Neuronal stem cell (in vitro differentiated cells): Measurements from ENCODE around the gene PITHD1.

Source experiments
- DNase-seq: peaks from one replicate; pipeline ENCODE4 v3.0.0-alpha.2; 2013; ENCODE audit warnings: low spot score
- H2AFZ ChIP-seq: one replicate; pipeline ENCODE4 v1.6.1; 2013; ENCODE audit warnings: mild to moderate bottlenecking, low read length, inconsistent platforms
- H2AK5ac ChIP-seq: 2 replicates; pipeline ENCODE4 v1.6.1; 2013; ENCODE audit warnings: low read depth, mild to moderate bottlenecking, inconsistent platforms, low read length, moderate library complexity, mixed read lengths
- H2BK120ac ChIP-seq: 2 replicates; pipeline ENCODE4 v1.6.1; 2013; ENCODE audit warnings: low read depth, mild to moderate bottlenecking, inconsistent platforms, low read length, moderate library complexity, mixed read lengths
- H2BK12ac ChIP-seq: one replicate; pipeline ENCODE4 v1.6.1; 2013; ENCODE audit warnings: low read length, inconsistent platforms
- H2BK15ac ChIP-seq: 2 replicates; pipeline ENCODE4 v1.6.1; 2013; ENCODE audit warnings: mild to moderate bottlenecking, low read length, inconsistent platforms, mixed read lengths
- H2BK5ac ChIP-seq: one replicate; pipeline ENCODE4 v1.6.1; 2013; ENCODE audit warnings: inconsistent platforms, mild to moderate bottlenecking, low read length, moderate library complexity
- H3K14ac ChIP-seq: one replicate; pipeline ENCODE4 v1.6.1; 2013; ENCODE audit warnings: low read length, inconsistent platforms
- H3K18ac ChIP-seq: 2 replicates; pipeline ENCODE4 v1.6.1; 2013; ENCODE audit warnings: low read length, inconsistent platforms
- H3K23ac ChIP-seq: 2 replicates; pipeline ENCODE4 v1.6.1; 2013; ENCODE audit warnings: low read depth, mild to moderate bottlenecking, mixed read lengths, low read length, inconsistent platforms; ENCODE audit not compliant: poor library complexity
- H3K27ac ChIP-seq: replicated peaks from 3 replicates; pipeline ENCODE4 v1.5.1; 2013; ENCODE audit warnings: low read length, inconsistent platforms
- H3K27me3 ChIP-seq, 3 experiments: 2 replicates each; pipeline ENCODE4 v1.6.1; 2013; ENCODE audit warnings: low read length in 3 of 3, mild to moderate bottlenecking in 2 of 3, inconsistent platforms in 1 of 3, low read depth in 1 of 3, mixed read lengths in 1 of 3, moderate library complexity in 1 of 3; ENCODE audit not compliant: control insufficient read depth in 3 of 3, insufficient read depth in 3 of 3
- H3K36me3 ChIP-seq, 2 donors: replicated peaks in 1 of 2; 2 replicates each; pipeline ENCODE4 v1.6.1; 2013; ENCODE audit warnings: low read length in 2 of 2; ENCODE audit not compliant: control insufficient read depth in 2 of 2, insufficient read depth in 2 of 2
- H3K4ac ChIP-seq: 2 replicates; pipeline ENCODE4 v1.6.1; 2013; ENCODE audit warnings: inconsistent platforms, mild to moderate bottlenecking, low read length, moderate library complexity
- H3K4me1 ChIP-seq, 2 donors: 1 replicate in 1 of 2; 2 replicates in 1 of 2; pipeline ENCODE4 v1.6.1; 2013; ENCODE audit warnings: low read length in 2 of 2, low read depth in 1 of 2; ENCODE audit not compliant: control insufficient read depth in 2 of 2, insufficient read depth in 1 of 2
- H3K4me2 ChIP-seq: one replicate; pipeline ENCODE4 v1.6.1; 2013; ENCODE audit warnings: mild to moderate bottlenecking, low read length, inconsistent platforms; ENCODE audit not compliant: insufficient read depth, poor library complexity, severe bottlenecking
- H3K4me3 ChIP-seq, 2 donors: 2 replicates each; pipeline ENCODE4 v1.5.1; 2013; ENCODE audit warnings: low read length in 2 of 2, mild to moderate bottlenecking in 2 of 2, inconsistent platforms in 1 of 2, moderate library complexity in 1 of 2
- H3K79me1 ChIP-seq: one replicate; pipeline ENCODE4 v1.6.1; 2013; ENCODE audit warnings: low read depth, mild to moderate bottlenecking, inconsistent platforms, low read length, moderate library complexity
- H3K9ac ChIP-seq: one replicate; pipeline ENCODE4 v1.6.1; 2013; ENCODE audit warnings: mild to moderate bottlenecking, low read depth, low read length, inconsistent platforms; ENCODE audit not compliant: poor library complexity
- H3K9me3 ChIP-seq, 2 donors: replicated peaks in 1 of 2; 2 replicates each; pipeline versions ENCODE3 to v1.6.1; 2013; ENCODE audit warnings: low read length in 2 of 2, mild to moderate bottlenecking in 2 of 2, inconsistent platforms in 1 of 2, low read depth in 1 of 2, mixed read lengths in 1 of 2, moderate library complexity in 1 of 2; ENCODE audit not compliant: control insufficient read depth in 2 of 2, insufficient read depth in 1 of 2
- H4K8ac ChIP-seq: one replicate; pipeline ENCODE4 v1.6.1; 2013; ENCODE audit warnings: low read depth, mild to moderate bottlenecking, inconsistent platforms, low read length, moderate library complexity
- H4K91ac ChIP-seq: one replicate; pipeline ENCODE4 v1.6.1; 2013; ENCODE audit warnings: low read length, low read depth, mild to moderate bottlenecking, inconsistent platforms; ENCODE audit not compliant: poor library complexity
- WGBS, 2 donors: extraction: QIAGEN DNeasy Blood & Tissue Kit; methylation state at CpG; one replicate each; pipeline ENCODE4 v1.1.7; 2013; ENCODE audit warnings: missing lambda C conversion rate in 2 of 2, mixed read lengths in 1 of 2; ENCODE audit not compliant: insufficient read length in 2 of 2, insufficient replicate concordance in 1 of 2; ENCODE audit errors: extremely low coverage in 2 of 2; 5-methylcytosine and 5-hydroxymethylcytosine counted together

PITHD1 gene

DNA sequence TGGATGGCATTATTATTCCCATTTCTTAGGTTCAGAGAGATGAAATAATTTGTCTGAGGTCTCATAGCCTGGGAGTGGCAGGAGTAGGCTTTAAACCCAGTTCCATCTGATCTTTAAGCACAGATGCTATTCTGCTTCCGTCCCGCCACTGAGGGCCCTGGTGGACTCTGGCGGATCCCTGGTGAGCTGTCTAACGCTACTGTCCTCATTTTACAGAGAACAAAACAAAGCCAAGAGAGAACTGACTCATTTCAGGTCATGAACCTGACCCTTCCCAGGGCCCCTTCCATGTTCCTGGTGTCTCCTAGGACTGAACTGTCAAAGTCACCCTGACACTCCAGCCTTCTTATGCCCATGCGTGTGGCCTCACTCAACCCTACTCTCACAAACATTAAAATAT is 25.5 kb downstream of the PITHD1 start:
- Histone ChIP-seq H2BK120ac (no peak overlapping the region), H3K27ac (no peak overlapping the region), H3K23ac (no peak overlapping the region), H3K4ac (no peak overlapping the region), H2AFZ (no peak overlapping the region), H4K91ac (no peak overlapping the region), H3K79me1 (peaks cover 3% of the 10 kb centered on the region), H4K8ac (no peak overlapping the region), H3K27me3 (no peaks in the 10 kb centered on the region), H2BK12ac (no peak overlapping the region), H3K4me2 (no peak overlapping the region), H3K9ac (no peak overlapping the region), H3K9me3 (no peaks in the 10 kb centered on the region), H3K4me1 (peaks cover 5 to 11% of the 10 kb centered on the region in 2 donors), H2BK5ac (no peak overlapping the region), H2AK5ac (no peak overlapping the region), H3K4me3 (no peak overlapping the region), H3K14ac (no peak overlapping the region), H2BK15ac (no peak overlapping the region), H3K18ac (no peak overlapping the region), H3K36me3 (peaks cover 13 to 25% of the 10 kb centered on the region in 2 donors)
- WGBS, 2 donors: no CpG with 5 or more reads among the region's 5 CpGs
- no peak for DNase-seq

DNA sequence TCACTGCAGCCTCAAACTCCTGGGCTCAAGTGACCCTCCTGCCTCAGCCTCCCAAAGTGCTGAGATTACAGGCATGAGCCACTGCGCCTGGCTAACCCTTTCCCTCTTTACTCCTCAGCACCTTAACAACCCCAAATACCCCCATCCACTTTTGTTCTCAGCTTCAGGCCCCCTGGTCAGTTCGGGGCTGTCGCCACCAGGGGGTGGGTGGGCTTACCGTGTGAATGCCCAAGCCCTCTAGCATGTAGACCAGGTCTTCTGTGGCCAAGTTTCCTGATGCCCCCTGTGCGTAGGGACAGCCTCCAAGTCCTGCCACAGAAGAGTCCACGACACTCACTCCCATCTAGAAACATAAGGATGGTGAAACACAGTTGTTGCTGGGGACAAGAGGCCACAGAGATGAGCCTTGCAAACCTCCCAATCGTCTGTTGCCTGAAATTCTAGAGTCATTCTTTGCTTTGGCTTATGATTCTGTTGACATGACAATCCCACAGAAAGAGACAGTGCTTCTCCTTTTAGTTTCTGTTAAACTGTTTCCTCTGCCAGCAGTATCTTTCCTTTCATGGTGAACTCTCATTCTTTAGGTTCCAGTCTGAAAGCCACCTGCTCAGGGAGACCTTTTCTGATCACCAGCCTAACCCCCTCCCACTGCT is 26.1 kb downstream of the PITHD1 start:
- H4K91ac ChIP-seq: no peak overlapping the region
- H3K27ac ChIP-seq: no peak overlapping the region
- no peak for DNase-seq
- H2BK15ac ChIP-seq: no peak overlapping the region
- H3K9ac ChIP-seq: no peak overlapping the region
- H3K18ac ChIP-seq: no peak overlapping the region
- H3K9me3 ChIP-seq: no peaks in the 10 kb centered on the region
- no peak overlapping the region for H3K4me2 ChIP-seq
- no peak overlapping the region for H2BK12ac ChIP-seq
- no peak overlapping the region for H2BK120ac ChIP-seq
- H2AFZ ChIP-seq: no peak overlapping the region
- no peak overlapping the region for H3K4ac ChIP-seq
- no peak overlapping the region for H3K4me3 ChIP-seq
- no peak overlapping the region for H3K14ac ChIP-seq
- peaks cover 10 to 19% of the 10 kb centered on the region in 2 donors for H3K36me3 ChIP-seq
- no peak overlapping the region for H4K8ac ChIP-seq
- no peaks in the 10 kb centered on the region for H3K27me3 ChIP-seq
- H3K4me1 ChIP-seq: peaks cover 3 to 7% of the 10 kb centered on the region in 2 donors
- H2AK5ac ChIP-seq: no peak overlapping the region
- WGBS, 2 donors: no CpG with 5 or more reads among the region's 7 CpGs
- no peak overlapping the region for H3K23ac ChIP-seq
- no peak overlapping the region for H2BK5ac ChIP-seq
- H3K79me1 ChIP-seq: no peaks in the 10 kb centered on the region

DNA sequence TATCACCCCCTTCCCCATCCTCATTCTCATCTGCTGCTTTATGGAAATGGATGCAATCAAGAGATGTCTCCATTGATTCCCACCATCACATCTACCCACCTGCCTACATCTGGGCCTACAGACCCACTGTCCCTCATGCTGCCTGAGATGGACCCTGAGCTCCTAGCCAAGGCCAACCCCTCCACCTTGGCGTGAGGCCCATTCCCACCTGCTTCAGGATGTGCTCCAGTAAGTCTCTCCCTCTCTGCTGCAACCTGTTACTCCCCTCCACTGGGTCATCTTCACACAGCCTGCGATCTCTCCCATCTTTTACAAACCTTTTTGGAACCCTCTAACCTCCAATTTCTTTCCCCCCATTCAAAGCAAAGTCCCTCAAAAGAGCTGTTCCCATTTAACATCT is 26.8 kb downstream of the PITHD1 start:
- WGBS, 2 donors: no CpG with 5 or more reads among the region's 2 CpGs
- no peak overlapping the region for H3K9ac ChIP-seq
- H3K23ac ChIP-seq: no peak overlapping the region

DNA sequence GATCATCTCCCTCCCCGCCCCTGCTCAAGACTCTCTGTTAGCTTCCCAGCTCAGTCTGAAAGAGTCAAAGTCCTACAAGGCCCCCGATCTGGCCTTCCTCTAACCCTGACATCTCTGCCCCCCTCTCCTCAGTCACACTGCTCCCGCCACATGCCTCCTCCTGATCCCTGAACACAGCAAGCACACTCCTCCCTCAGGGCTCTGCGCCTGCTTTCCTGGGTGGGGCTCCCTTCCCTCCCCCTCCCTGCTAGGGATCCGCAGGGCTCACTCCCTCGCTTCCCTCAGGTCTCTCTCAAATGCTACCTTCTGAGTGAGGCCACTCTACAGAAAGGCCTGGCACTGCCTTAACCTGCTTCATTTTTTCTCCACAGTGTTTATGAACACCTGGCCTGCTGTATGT is 28.1 kb downstream of the PITHD1 start:
- Histone ChIP-seq H3K23ac (no peak overlapping the region), H3K27me3 (no peaks in the 10 kb centered on the region), H3K4me2 (no peak overlapping the region), H3K79me1 (no peaks in the 10 kb centered on the region), H4K91ac (no peak overlapping the region), H3K36me3 (peaks cover 10 to 19% of the 10 kb centered on the region in 2 donors), H3K4ac (no peak overlapping the region), H3K9me3 (no peaks in the 10 kb centered on the region), H3K4me1 (peaks cover 0 to 2% of the 10 kb centered on the region in 2 donors), H2AFZ (no peak overlapping the region), H3K9ac (no peak overlapping the region), H3K27ac (no peak overlapping the region), H3K14ac (no peak overlapping the region), H4K8ac (no peak overlapping the region), H2BK5ac (no peak overlapping the region), H2BK120ac (no peak overlapping the region), H2AK5ac (no peak overlapping the region), H3K4me3 (no peak overlapping the region), H2BK15ac (no peak overlapping the region), H2BK12ac (no peak overlapping the region), H3K18ac (no peak overlapping the region)
- no CpG with 5 or more reads among the region's 6 CpGs for WGBS, 2 donors
- no peak for DNase-seq

More for the DNA sequence above, 26.8 kb downstream of the PITHD1 start:
- Histone ChIP-seq H2AK5ac (no peak overlapping the region), H3K79me1 (no peaks in the 10 kb centered on the region), H3K4me2 (no peak overlapping the region), H3K18ac (no peak overlapping the region), H3K14ac (no peak overlapping the region), H3K36me3 (peaks cover 10 to 19% of the 10 kb centered on the region in 2 donors), H3K9me3 (no peaks in the 10 kb centered on the region), H3K27me3 (no peaks in the 10 kb centered on the region), H2AFZ (no peak overlapping the region), H3K27ac (no peak overlapping the region), H3K4me1 (peaks cover 0 to 1% of the 10 kb centered on the region in 2 donors), H2BK5ac (no peak overlapping the region), H2BK120ac (no peak overlapping the region), H2BK12ac (no peak overlapping the region), H3K4ac (no peak overlapping the region), H4K91ac (no peak overlapping the region), H3K4me3 (no peak overlapping the region), H2BK15ac (no peak overlapping the region), H4K8ac (no peak overlapping the region)
- no peak for DNase-seq
